ENCODE results near the gene ADCY10.
"Not testable (repeated sequence)": the region's sequence is repeated elsewhere in the genome, so short reads cannot be mapped to it uniquely, and the experiment has no call there.

ADCY10 gene

DNA sequence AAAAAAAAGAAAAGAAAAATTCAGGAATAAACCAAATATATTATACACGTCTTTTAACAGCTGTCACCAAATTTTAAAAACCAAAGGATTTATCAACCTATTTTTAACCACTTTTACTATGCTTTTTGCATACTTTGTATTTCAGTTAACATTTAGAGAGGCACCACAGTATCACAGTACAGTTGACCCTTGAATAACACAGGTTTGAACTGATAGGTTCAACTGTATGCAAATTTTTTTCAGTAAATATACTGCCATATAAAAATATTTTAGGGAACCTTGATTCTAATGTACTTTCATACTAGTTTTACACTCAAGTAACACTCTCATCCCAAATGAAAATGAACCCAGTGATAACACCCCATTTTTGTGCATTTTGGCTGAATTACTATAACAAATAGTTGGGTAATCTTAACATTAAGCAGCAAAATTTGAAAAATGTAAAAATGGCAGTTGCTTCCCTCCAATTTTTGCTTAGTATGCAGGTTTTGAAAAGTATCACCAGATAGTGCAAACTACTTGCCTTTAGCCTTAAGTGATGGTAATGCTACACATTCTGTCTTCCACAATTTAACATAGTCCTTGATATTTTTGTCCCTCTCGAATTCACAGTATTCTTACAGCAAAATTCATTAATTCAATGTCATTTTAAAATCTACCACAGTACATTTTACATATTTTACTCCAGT, 10.8 kb upstream of the ADCY10 start:
- DNase-seq: no peak

DNA sequence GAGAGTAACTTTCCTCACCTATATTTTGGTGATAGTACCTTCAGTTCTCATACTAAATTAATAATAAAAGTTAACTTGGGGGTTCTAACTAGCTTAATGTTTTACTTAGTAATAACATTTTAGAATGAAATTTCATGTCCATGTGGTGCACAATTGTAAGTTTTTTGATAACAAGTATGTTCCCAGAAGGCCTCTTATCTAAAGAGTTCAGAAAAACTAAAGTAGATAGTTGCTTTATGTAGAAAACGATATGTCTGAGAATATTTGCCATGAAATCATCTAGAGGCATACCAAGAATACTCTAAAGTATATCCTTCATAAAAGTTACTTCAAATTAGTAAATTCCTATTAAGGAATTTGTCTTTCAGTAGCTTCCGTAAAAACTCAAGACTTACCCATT, 10.2 kb upstream of the ADCY10 start:
- no peak for DNase-seq

DNA sequence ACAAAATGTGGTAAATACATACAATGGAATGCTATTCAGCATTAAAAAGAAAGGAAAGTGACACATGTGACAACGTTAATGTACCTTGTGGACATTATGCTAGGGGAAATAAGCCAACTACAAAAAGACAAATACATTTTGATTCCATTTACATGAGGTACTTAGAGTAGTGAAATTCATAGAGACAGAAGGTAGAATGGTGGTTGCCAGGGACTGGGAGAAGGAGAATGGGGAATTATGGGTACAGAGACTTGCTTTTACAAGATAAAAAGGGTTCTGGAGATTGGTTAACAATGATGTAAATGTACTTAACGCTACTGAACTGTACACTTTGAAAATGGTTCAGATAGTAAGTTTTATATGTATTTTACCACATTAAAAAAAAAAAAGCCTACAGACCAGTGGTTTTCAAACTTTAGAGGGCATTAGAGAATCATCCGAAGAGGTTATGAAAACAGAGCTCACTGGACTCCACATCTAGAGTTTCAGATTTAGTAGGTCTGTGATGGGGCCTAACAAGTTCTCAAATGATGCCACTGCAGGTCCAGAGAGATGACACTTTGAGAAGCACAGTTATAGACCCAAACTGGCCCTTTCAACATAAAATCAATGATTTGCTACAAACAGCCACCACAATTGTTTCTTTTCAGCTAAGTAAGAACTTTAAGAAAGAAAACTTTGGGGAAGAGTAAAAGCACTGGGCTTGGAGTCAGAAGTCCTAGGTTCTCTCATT, 9.6 kb upstream of the ADCY10 start:
- DNase-seq: no peak

DNA sequence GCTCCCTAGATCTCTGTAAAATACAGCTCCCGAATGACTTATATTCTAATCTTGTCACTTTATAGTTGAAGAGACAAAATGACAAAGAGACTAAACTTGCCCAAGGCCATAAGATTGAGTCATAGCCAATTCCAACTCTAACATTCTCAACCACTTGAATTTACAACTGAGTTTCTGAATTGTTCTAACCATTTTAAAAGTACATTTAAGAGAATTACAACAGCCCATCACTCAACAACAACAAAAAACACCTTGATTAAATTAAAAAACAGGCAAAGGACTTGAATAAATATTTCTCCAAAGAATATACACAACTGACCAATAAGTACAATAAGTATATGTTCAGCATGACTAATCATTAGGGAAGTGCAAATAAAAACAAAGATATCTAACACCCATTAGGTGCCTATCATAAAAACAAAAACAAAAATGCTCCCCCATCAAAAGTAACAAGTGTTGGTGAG, 8.7 kb upstream of the ADCY10 start:
- no peak for DNase-seq

DNA sequence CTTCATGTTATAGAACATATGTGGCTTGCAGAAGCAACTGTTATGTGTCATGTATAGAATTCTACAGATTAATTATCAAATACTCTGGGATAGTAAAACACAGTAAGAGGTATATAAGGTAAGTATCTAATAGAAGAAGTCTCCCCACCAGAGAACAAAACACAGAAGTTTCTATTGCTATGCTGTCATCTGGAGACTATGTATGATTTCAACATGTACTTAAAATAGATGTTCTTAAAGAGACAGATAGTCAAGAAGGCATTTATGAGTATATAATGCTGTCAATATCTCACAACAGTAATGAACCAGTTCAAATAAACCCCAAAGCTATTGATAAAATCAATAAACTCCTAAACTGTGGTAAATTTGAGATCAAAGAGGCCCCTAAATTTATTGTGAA, 8.1 kb upstream of the ADCY10 start:
- DNase-seq: no peak

DNA sequence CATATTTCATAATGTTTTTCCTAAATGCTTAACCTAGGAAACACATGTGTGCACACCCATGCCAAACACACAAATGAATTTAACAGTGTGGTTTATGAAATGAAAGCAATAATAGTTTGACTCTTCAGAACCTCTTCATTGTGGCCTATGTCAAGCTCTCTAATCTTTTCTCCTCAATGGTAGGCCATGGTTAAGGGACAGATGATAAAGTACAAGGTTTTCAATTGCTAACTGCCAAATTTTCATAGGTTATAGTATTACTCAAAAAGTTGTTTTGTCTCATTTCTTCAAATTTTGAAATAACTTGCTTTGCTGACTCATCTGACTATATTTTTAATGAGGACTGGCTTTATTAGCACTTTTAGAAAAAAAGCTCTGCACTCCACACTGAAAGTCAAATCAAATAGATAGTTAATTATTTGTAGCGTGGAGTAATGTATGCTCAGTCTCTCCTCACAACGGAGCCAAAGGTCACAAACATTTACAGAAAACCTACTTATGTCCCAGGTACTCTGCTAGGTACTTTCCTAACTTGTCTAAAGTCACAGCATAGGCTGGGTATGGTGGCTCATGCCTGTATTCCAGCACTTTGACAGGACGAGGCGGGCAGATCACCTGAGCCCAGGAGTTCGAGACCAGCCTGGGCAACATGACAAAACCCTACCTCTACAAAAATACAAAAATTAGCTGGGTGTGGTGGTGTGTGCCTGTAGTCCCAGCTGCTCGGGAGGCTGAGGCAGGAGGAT, 3.0 kb upstream of the ADCY10 start:
- no peak for DNase-seq

DNA sequence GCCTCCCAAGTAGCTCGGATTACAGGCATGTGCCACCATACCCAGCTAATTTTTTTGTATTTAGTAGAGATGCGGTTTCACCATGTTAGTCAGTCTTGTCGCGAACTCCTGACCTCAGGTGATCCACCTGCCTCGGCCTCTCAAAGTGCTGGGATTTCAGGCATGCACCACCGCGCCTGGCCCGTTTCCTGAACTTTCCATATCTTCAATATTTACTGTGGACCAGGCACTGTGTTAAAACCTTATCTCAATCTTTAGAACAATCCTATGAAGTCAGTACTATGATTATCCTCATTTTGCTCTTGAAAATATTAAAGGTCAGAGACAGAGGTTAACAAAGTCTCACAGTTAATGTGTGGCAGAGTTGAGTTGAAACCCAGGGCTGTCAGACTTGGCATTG, 1.6 kb upstream of the ADCY10 start:
- DNase-seq: no peak

DNA sequence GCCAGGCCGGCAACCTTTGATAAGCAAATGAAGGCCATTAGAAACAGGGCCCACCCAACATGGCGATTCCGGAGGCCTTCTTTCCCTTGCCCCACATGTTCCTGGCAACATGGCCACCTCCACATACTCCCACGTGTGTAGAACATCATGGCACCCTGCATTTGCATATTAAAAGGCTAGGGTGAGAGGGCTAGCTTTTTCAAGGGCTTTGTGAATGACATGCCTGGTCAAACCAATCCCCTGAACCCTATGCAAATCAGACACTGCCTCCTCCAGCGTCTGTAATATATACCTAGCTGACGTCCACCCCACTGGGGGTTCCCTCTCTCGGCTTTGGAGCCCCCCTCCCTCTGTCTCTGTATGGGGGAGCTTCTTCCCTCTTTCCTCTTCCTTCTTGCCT, 1.6 kb downstream of the ADCY10 start:
- no peak for DNase-seq

DNA sequence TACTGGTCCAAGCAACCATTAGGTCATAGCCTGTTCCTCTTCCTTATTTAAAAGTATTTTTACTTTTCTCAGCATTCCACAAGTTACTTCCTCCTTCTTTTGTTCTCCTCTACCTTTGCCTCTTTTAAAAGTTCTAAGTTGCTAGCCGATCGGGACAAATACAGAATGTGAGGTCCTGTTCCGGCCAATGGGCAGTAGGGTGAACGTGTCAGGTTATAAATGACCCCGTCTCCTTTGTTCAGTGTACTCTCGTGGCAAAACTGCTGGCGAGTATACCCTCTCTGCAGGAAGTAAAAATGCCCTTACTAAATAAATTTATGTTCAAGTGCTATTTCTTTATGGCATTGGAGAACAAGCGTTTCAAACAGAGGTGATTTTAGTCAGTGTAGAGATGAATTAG, 2.5 kb downstream of the ADCY10 start:
- DNase-seq: no peak

DNA sequence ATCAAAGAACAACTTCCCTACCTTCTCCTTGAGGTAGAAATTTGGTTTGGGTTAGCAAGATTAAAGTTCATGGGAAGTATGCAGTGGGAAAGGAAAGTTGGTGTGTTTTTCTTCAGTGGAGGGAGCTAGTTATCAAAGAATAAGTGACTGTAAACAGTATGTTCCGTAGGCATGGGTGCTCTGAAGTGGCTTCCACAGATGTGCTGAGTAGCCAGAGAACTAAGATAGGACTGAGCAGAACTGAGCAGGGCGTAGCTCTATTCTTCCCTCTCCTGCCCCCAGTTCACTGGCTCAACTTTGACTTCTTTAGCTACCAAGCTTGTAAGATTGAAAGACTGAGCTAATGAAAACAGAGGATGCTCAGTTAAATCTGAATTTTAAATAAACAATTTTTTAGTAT, 3.4 kb downstream of the ADCY10 start:
- no peak for DNase-seq

DNA sequence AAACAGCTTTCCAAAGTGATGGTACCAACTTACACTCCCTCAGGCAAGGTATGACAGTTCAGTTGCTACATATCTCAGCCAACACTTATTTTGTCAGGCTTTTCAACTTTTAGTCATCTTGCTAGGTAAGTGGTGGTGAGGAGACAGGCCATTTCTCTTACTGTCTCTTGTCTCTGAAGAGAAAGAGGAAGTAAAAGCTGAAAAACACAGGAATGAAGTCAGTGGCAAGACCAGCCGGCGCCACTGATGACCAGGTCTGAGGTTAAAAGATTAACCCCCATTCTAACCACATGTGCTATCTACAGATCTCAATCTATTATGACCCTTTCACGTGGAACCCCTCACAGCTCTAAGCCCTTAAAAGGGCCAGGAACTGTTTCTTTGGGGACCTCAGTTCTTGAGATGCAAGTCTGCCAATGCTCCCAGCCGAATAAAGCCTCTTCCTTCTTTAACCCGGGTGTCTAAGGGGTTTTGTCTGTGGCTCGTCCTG, 4.2 kb downstream of the ADCY10 start:
- no peak for DNase-seq

DNA sequence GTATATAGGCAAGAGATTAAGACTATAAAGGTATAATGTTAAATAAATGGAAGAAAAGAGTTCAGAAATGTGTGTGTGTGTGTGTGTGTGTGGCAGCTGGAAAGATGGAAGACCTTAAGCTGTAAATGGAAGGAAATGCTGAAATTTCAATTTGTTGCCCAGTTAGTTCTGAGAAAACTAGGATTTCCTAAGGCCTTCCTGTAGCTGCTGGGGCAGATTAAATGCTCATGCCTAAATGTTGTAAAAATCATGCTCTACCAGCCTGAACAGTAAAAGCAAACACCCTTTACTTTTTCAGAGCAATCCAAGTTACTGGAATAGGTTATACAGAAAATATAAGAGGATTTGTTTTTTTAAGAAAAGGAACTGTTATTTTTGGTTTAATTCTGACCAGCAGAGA, 8.3 kb downstream of the ADCY10 start:
- DNase-seq: no peak

DNA sequence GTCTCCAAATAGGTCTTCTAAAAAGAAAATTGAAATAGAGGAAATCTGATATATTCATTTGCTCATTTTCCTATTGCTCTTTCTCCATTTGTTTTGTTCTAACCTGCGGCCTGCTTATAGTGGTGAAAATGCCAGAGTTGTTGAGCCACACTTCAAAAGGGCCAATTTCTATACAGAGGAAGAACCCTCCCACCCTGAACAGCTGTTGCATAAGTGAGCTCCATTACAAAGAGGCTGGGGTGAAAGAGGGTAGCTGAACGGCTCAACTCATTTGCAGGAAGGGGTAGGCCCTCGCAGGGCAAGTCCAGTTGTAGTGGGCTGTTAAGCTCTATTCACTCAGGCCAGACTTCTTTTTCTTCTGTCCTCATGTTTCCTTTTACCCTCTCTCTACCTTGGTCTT, 8.8 kb downstream of the ADCY10 start:
- no peak for DNase-seq

DNA sequence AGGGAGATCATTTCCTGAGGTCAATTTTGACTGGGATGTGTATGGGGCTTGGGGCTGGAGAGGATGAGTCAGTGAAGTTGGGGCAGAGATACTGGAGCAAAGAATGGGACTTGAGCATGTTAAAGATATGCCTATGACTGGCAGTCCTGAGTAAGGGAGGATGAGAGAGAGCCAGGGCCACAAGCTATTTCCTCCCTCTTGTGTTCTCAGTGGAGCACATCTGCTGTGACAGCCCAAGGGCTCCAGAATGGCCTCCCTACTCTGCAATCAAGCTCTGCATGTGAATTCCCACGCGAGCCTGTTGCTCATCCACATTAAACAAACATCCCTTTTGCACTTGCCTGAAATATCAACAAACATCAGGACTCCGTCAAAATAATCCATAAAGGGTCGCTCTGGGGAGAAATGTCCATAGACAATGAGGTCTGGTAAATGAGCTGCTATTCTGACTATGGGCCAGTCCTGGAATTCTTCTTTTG, 9.2 kb downstream of the ADCY10 start:
- DNase-seq: no peak

DNA sequence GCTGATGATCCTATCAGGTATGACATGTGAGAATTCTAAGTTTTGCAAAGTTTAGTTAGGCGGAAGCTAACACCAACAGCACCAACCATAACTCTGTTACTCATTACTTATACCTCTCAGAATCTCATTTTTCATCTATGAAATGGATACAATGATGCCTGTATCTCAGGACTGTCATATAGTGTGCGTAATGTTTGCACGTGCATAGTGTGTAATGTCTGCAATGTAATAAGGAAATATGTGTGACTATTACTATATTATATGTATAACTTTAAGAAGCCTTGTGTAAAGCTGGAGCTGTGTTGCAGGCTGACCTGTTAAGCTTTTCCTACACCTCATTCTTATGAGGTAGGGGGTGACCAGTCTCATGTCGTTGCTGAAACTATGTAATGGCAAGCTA, 13.0 kb downstream of the ADCY10 start:
- no peak for DNase-seq

DNA sequence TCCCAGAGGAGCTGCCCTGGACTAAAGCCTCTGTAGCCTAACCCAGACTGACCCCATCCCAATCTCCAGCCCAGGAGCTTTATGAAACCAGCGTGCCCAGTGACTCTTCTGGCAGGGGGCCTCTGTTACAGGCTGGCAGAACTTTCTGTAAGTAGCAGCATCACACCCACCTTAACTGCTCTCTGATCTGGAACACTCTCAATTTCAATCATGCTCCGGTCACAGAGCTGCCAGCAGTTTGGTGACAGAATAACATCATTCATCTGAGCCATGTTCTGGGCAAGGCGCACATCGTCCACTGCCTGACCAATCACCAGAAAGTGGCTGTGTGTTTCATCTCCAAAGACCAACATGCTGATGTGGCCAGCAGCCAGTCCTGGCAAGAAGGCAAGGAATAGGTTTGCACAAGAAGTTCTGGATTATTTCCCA, 14.7 kb downstream of the ADCY10 start:
- no peak for DNase-seq

DNA sequence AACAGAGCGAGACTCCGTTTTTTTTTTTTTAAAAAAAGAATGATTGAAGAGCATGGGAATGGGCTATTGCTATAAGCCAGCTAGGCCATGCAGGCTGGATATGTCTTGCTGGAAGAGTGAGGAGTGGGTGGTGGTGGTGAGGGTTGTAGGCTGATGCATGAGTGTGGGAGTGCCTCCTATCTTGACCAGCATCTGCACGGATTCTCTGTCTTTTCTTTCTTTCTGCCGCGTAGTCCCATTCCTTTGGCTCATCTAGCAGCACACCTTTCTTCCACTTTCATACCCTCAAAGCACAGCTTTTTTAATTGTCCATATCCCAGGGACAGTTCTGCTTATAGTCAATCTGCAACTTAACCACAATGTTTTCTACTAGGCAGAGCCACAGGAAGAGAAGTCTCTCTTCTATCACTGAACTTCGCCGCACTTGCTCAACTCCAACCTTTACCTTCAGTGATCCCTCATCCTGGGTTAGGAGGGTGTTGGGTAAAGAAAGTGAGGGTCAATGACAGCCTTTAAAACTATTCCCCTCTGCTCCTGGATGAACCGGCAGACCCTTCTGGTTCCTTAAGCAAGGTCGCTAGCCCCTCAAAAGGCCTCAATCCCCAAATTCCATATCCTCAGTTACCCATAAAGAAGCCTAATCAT, 15.2 kb downstream of the ADCY10 start:
- DNase-seq: no peak

DNA sequence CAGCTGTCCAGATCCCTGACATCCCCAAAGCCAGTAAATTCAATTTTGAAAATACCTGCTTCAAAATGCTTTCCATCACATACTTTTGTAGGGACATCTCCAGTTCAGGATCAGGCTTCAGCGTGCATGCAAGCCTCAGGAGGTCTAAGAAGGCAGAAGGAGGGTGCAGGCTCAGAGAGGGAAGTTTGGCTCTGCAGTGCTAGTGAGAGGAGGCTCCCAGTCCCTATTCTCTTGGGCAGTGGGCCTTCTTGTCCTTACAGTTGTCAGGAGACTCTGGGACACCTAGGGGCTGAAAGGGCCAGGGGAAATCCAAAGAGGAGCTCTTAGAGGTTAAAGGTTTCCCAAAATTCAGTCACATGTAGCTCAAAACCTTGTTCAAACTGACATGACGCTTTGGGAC, 20.1 kb downstream of the ADCY10 start:
- no peak for DNase-seq

DNA sequence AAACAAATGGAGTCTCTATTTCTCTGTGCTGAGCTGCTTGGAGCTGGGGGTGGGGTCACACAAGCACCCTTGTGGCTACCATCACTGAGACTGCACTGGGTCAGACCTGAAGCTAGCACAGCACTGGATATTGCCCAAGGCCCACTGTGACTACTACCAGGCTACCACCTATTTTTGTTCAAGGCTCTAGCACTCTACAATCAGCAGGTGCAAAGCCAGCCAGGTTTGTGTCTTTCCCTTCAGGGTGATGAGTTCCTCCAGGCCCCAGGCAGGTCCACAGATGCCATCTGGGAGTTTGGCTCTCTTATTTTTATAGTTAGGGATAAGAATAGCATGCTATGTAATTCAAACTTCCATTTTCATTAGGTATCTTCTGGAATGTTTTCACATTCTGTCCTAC, 23.5 kb downstream of the ADCY10 start:
- no peak for DNase-seq

DNA sequence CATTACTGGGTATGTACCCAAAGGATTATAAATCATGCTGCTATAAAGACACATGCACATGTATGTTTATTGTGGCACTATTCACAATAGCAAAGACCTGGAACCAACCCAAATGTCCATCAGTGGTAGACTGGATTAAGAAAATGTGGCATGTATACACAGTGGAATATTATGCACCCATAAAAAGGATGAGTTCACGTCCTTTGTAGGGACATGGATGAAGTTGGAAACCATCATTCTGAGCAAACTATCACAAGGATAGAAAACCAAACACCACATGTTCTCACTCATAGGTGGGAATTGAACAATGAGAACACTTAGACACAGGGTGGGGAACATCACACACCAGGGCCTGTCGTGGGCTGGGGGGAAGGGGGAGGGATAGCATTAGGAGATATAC, 26.7 kb downstream of the ADCY10 start:
- not testable (repeated sequence) for DNase-seq

DNA sequence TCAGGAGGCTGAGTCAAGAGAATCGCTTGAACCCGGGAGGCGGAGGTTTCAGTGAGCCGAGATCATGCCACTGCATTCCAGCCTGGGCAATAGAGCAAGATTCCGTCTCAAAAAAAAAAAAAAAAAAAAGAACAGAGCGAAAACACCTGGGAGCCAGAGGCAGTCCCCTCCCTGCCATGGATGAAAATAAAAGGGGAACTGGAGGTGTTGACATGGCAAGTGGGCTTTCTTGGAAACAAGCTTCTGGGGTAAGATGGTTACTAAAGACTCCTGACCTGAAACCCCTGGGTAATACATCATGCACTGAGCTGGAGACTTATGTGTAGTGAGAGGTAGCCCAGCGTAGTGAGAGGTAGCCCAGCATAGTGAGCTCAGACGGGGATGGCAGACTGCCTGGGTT, 31.6 kb downstream of the ADCY10 start:
- no peak for DNase-seq

DNA sequence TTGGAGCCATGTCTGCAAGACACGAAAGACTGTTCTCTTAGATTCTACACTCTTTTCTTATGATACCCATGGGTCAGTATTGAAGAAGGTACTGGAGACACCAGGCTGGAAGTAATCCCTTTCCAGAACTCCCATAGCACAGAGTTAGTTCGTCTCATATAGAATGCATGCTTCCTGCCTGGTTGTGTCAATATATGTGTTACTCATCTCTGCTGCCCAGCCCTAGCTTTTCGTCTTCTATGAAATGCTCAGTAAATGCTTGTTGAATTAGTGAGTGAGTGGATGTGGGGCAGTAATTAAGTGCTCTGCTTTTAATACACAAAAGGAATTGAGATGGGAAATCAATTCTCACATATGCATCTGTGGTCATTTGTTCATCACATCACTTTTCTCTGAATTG, 32.1 kb downstream of the ADCY10 start:
- DNase-seq: no peak

DNA sequence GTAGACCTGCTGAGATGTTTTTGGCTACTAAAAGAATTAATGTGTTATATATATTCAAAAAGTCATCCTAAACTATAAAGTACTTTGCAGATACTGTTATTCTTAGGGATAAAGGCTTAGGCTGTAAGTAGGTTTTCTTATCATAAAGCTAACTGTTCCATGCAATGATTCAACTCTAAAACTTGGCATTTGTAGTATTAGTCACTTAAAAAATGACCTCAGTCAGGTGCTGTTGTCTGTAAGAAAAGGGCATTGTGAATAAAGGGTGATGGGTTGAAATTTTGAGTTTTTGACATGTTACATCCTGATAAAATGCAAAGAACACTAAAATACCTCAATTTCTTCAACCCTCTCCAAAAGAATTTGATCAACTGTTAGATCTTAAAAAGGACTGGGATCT, 32.9 kb downstream of the ADCY10 start:
- no peak for DNase-seq
